Fibroblast of mammary gland (primary cell): ENCODE results near the gene WDR20.
A peak's percentile ranks its signal among the peaks of the same experiment; 100 is the strongest.

ENCODE experiments used
- DNase-seq: peaks from one replicate; pipeline ENCODE4 v3.0.0-alpha.2; 2010; ENCODE audit warnings: low read depth
- H3K4me3 ChIP-seq: 2 replicates; pipeline ENCODE4 v1.5.1; 2011; ENCODE audit warnings: low read depth, mild to moderate bottlenecking, low read length, moderate library complexity; ENCODE audit not compliant: control insufficient read depth
- TF ChIP-seq, protein P1 (sequence below): conservative IDR thresholded peaks from 2 replicates; pipeline ENCODE4 v1.5.1; 2011; ENCODE audit warnings: low read depth, low read length, inconsistent platforms; ENCODE audit not compliant: control insufficient read depth, insufficient read depth

WDR20 gene

DNA sequence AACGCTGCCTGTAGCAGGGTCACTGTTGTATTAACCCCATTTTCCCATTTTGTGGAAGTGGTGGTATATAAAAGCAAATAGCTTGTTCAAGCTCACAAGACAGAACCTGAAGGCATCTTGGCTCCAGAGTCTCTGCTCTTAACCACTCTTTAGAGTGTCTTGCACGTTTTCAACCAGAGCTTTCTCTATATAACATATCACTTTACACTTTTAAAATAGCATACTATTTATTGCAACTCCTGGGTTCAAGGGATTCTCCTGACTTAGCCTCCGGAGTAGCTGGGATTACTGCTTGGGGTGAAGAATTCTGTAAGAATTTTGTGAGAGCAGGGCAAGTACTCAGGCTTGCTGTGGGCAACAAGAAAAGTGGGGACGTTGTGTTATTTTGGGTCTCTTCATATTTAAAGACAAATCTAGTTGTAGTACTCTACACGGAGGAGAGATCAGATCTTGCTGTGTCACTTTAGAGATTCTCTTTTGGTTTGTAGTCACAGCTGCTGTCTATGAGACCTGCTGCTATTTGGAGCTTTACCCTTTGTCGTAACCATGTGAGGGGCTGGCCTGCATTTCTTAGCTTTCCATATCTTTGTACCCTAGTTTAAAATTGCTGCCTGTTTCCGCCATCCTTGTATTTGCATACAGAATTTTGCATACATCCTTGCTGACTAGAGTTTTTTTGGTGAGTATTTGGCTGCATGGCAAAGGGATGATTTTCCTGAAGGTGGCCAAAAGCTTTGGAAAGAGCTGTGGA is 40.7 kb downstream of the WDR20 start:
- H3K4me3 ChIP-seq: no peak overlapping the region
- no peak for DNase-seq
- TF ChIP-seq, protein P1, sequence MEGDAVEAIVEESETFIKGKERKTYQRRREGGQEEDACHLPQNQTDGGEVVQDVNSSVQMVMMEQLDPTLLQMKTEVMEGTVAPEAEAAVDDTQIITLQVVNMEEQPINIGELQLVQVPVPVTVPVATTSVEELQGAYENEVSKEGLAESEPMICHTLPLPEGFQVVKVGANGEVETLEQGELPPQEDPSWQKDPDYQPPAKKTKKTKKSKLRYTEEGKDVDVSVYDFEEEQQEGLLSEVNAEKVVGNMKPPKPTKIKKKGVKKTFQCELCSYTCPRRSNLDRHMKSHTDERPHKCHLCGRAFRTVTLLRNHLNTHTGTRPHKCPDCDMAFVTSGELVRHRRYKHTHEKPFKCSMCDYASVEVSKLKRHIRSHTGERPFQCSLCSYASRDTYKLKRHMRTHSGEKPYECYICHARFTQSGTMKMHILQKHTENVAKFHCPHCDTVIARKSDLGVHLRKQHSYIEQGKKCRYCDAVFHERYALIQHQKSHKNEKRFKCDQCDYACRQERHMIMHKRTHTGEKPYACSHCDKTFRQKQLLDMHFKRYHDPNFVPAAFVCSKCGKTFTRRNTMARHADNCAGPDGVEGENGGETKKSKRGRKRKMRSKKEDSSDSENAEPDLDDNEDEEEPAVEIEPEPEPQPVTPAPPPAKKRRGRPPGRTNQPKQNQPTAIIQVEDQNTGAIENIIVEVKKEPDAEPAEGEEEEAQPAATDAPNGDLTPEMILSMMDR: no peak

DNA sequence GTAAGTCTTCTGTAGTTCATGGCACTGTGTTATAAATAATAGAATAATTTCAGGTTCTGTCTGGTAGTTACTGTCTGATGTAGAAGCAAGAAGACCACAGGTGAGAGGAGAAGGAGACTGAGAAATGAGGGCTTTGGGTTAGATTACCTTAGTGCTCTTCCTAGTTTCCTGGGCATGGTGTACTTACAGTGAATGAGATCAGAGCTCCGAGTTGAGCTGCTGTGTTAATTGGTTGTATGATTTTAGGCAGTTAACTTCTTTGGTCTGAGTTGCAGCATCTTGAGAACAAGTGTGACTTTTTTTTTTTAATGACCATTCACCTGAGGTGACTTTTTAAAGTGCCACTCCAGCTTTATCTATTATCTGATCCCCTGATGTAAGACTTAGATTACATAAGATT is 41.5 kb downstream of the WDR20 start:
- H3K4me3 ChIP-seq: no peak overlapping the region
- TF ChIP-seq, protein P1: no peak
- DNase-seq: no peak

DNA sequence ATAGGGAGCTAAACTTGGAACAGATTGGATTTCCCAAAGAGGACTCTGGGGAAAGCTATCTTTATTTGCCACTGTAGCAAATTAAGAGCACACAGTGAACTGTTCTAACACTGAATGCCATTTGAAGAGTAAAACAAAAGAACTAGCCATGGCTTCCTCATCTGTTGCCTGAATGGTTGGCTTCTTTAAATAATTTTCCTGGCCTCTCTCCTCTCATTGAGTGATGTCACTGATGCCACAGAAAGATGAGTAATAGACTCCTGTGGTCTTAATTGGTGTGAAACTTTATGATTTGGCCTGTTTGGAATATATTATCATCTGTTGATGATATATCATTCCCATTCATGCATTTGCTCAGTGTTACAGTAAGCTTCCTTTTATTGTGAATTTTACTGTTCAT is 42.5 kb downstream of the WDR20 start:
- peak; percentile 80 for DNase-seq
- no peak overlapping the region for H3K4me3 ChIP-seq
- TF ChIP-seq, protein P1: no peak

DNA sequence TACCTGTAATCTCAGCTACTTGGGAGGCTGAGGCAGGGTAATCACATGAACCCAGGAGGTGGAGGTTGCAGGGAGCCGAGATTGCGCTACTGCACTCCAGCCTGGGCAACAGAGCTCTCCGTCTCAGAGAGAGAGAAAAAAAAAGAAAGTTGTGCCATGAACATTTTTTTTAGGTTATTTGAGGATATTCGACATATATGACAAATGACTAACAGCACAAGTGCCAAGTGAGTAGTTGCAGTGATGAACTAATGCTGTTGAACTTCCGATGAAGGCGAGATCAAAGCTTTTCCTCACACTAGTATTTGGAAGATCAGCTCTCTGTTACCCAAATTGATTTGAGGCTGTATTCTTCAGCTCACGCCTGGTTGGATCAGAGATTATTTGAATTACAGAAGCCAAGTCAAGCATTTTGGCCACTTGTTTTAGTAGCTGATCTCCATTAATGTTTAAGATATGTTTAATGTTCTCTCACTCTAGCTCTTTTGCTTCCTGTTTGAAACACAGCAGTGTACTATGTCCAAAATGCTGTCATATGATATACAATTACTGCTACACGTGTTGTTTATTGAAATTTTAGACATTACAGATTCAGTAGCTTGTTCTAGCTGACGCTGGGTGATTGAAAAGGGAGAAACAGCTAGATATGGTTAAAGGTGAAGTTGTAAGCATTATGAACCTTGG is 43.4 kb downstream of the WDR20 start:
- H3K4me3 ChIP-seq: no peak overlapping the region
- TF ChIP-seq, protein P1: no peak
- peak; percentile 60 for DNase-seq

DNA sequence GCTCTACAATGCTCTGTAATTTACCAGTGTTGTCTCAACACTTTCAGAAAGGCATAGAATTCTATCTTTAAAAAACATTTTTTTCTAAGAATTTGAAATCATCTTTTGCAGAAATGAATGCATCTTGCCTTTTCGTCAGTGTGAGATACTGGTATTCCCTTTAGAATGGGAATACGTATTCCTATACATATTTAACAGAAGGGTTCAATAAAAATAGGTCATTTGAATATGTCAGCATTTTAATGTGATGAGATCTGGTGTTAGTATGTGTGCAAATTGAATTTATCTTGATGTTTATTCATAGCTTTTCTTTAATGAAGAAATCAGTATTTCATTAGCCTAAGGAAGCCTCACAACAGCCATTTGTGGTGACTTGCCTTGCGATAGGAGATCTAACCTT is 44.2 kb downstream of the WDR20 start:
- TF ChIP-seq, protein P1: no peak
- no peak overlapping the region for H3K4me3 ChIP-seq
- DNase-seq: no peak

DNA sequence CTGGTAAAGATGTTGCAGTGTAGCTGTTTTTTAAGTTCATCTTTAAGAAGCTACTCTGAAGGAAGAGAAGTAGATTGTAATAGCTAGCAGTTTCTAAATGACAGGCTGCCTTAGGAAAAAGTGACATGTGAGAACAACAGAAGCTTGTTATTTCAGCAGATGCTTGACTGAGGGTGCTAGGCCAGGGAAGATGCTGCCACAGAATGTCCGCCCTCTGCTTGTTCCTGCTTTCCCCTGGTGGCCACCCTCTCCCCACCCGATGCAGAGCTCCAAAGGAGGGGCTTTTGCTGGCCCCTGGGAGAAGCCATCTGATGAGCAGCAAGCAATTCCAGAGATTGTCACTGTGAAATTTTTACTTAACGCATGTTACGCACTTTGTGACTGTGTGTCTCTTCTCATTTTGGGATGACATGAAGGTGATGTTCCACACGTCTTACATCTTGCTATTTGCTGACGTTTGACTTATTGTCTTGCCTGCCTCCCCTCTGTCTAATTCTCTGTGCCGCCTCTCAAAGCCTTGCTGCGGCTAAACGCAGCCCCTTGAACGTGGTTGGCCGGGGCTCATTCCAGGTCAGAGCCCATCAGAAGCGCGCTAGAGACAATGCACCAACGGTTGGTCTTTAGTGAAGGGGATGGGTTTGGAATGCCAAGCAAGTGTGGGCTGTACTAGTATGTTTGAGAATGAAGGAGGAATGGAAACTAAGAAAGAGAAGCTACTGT is 44.8 kb downstream of the WDR20 start:
- TF ChIP-seq, protein P1: no peak
- H3K4me3 ChIP-seq: no peak overlapping the region
- no peak for DNase-seq
